Measurements from ENCODE around the gene MAG. TPM values are rescaled to one million over a fixed set of nuclear protein-coding genes. Genes with fewer than 3 reads are reported as not detected.
A peak's percentile ranks its signal among the peaks of the same experiment; 100 is the strongest.

MAG gene
- total RNA-seq, 1 experiment from 2014 or later, result not detected

GRCh38 chr19:35279374-35279773 is 12.6 kb upstream of the MAG start:
- H3K4me3 Mint-ChIP-seq, result no peak overlapping the region
- H4K91ac ChIP-seq (ENCODE audit: insufficient read length, low read depth, low read length), result no peak overlapping the region
- no peak overlapping the region for H3K27ac ChIP-seq (ENCODE audit: insufficient read length, low read depth, low read length)
- no peak overlapping the region for H3K18ac ChIP-seq (ENCODE audit: insufficient read length, low read depth, low read length)
- H3K14ac ChIP-seq (ENCODE audit: insufficient read depth, low read length), result no peak overlapping the region
- no peak overlapping the region for H3K4me2 ChIP-seq (ENCODE audit: insufficient read depth, insufficient read length, low read length)
- no peaks in the 10 kb centered on the region for H3K79me1 ChIP-seq (ENCODE audit: insufficient read depth, low read depth, low read length, poor library complexity, severe bottlenecking)
- H2BK15ac ChIP-seq (ENCODE audit: low read depth, low read length), result no peak overlapping the region
- no peak for TF ChIP-seq CTCF (conservative IDR thresholded peaks at IDR 0.05)
- H3K27me3 Mint-ChIP-seq (ENCODE audit: low read depth), result peaks cover 19% of the 10 kb centered on the region
- no CpG with 5 or more reads among the region's 11 CpGs for WGBS (ENCODE audit: extremely low coverage, insufficient read length, low lambda C conversion rate)
- peak overlapping the region in 1 of 3 experiments; percentile 27; a peak in 1 of 7 replicates for H3K27ac Mint-ChIP-seq
- H3K36me3 Mint-ChIP-seq (ENCODE audit: insufficient read depth in 1 of 3, low read depth in 3 of 3), result peaks cover 7 to 41% (median 38%) of the 10 kb centered on the region in 3 experiments; a peak in 6 of 7 replicates
- no peaks in the 10 kb centered on the region for H4K20me1 ChIP-seq (ENCODE audit: control insufficient read depth, insufficient read depth, insufficient read length)
- no peak for DNase-seq
- no peak overlapping the region for H2AK5ac ChIP-seq (ENCODE audit: insufficient read length, low read length)
- no peaks in the 10 kb centered on the region for H3K79me2 ChIP-seq (ENCODE audit: insufficient read depth, low read length)
- no peak overlapping the region for H4K5ac ChIP-seq (ENCODE audit: insufficient read length, low read depth, low read length)
- no peaks in the 10 kb centered on the region for H3K23me2 ChIP-seq (ENCODE audit: insufficient read length, low read depth, low read length, poor library complexity, severe bottlenecking)
- no peak overlapping the region for H3T11ph ChIP-seq (ENCODE audit: low read length)
- H2BK5ac ChIP-seq (ENCODE audit: insufficient read length, low read length), result no peak overlapping the region
- H4K8ac ChIP-seq (replicated peaks; ENCODE audit: insufficient read length, low read depth, low read length), result no peak overlapping the region
- peaks cover 2 to 8% of the 10 kb centered on the region in 2 experiments for H3K4me1 Mint-ChIP-seq
- no peaks in the 10 kb centered on the region for H3K9me3 Mint-ChIP-seq
- H2BK120ac ChIP-seq (ENCODE audit: low read depth, low read length, poor library complexity, severe bottlenecking), result no peak overlapping the region
- no peaks in the 10 kb centered on the region for H3K27me3 ChIP-seq (ENCODE audit: insufficient read depth, low read length)
- no peak overlapping the region for H2AFZ ChIP-seq (ENCODE audit: low read length)
- no peak overlapping the region for H3K9ac ChIP-seq (ENCODE audit: extremely low read depth, insufficient read length, low read length)
- no peaks in the 10 kb centered on the region for H3K9me3 ChIP-seq (ENCODE audit: control insufficient read depth, low read depth, low read length)
- no peaks in the 10 kb centered on the region for H3K4me1 ChIP-seq (ENCODE audit: insufficient read depth, low read length)
- no peak overlapping the region for H3K4ac ChIP-seq (ENCODE audit: low read depth, low read length)
- H3K23ac ChIP-seq (ENCODE audit: insufficient read length, low read depth, low read length), result no peak overlapping the region
- H2BK20ac ChIP-seq (ENCODE audit: low read depth, low read length, poor library complexity, severe bottlenecking), result no peak overlapping the region
- no peak overlapping the region for H2BK12ac ChIP-seq (ENCODE audit: insufficient read length, low read depth, low read length)
- no peak overlapping the region for H3K56ac ChIP-seq (ENCODE audit: insufficient read length, low read depth, low read length)

All from H9 (cell line).